Measurements from ENCODE around the gene UGT1A3. TPM values are rescaled to one million over a fixed set of nuclear protein-coding genes. Genes with fewer than 3 reads are reported as not detected.

UGT1A3 gene
- total RNA-seq, 2 experiments from 2014 or later: not detected

DNA sequence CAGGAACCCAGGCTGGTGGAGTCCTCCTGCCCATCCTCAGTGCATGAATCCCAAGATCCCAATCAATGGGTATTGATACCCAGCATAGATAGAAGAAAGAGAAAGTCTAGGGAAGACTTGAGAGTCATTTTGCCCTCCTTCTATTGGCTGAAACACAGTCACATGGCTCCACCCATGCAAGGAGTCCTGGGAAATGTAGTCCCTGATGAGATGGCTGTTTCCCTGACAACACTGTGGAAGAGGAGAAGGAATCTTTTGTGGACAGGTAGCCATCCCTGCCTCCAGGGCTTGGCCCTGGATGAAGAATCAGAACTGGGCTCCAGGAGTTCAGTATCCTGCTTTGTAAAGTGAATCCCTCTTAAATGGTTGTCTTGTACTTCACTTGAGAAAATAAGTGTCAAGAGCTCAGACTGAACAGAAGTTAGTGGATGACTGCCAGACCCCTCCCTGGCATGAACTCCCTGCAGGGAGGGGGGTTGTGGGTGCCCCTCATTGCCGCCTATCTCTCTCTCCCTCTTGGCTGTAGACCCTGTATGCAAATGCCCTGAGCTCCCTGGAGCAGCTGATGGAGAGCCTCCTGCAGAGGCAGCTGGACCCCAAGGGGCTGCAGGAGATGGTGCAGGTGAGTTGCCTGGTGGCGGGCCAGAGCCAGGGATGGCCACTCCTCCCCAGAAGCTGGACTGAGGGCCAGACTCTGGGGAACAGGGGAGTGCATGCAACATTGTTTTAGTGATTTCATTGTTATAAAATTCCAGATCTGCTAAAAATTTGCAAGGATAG, 85.4 kb downstream of the UGT1A3 start:
- DNase-seq: no peak
- H3K36me3 Mint-ChIP-seq (ENCODE audit: low read depth): no peaks in the 10 kb centered on the region
- no peak overlapping the region for H3K4me3 Mint-ChIP-seq
- no peaks in the 10 kb centered on the region for H3K4me1 Mint-ChIP-seq
- ChIA-PET CTCF (no interaction called here), POLR2A (no interaction called here)
- H3K27me3 Mint-ChIP-seq: peaks cover 15% of the 10 kb centered on the region
- no peak overlapping the region for H3K27ac Mint-ChIP-seq
- no peaks in the 10 kb centered on the region for H3K9me3 Mint-ChIP-seq

- DNase-seq: no peak
- Mint-ChIP-seq H3K9me3 (no peaks in the 10 kb centered on the region), H3K27me3 (peaks cover 9% of the 10 kb centered on the region), H3K27ac (no peak overlapping the region), H3K36me3 (ENCODE audit: low read depth) (no peaks in the 10 kb centered on the region), H3K4me3 (no peak overlapping the region), H3K4me1 (no peaks in the 10 kb centered on the region)
- ChIA-PET CTCF (no interaction called here), POLR2A (no interaction called here)
Observed at GRCh38 chr2:233815861-233816260, 87.0 kb downstream of the UGT1A3 start.

DNA sequence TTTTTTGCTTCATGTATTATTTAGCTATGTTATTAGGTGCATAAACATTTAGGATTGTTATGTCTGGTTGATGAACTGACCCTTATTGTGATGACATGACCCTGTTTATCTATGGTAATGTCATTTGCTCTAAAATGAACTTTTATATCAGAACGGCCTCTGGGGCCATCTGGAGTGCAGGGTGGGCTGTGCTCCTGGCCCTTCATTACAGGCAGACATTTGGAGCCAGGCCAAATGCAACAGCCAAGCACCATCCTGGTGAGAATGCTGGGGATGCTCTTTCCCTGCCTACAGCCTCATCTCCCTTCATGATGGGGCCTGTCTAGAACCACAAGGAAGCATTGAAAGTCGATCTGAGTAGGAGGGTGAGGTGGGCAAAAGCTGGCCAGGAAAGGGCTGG, 87.5 kb downstream of the UGT1A3 start:
- no peak overlapping the region for H3K27ac Mint-ChIP-seq
- no peaks in the 10 kb centered on the region for H3K4me1 Mint-ChIP-seq
- no peaks in the 10 kb centered on the region for H3K9me3 Mint-ChIP-seq
- peaks cover 9% of the 10 kb centered on the region for H3K27me3 Mint-ChIP-seq
- H3K4me3 Mint-ChIP-seq: no peak overlapping the region
- DNase-seq: no peak
- CTCF ChIA-PET: no interaction called here
- POLR2A ChIA-PET: no interaction called here
- H3K36me3 Mint-ChIP-seq (ENCODE audit: low read depth): no peaks in the 10 kb centered on the region

DNA sequence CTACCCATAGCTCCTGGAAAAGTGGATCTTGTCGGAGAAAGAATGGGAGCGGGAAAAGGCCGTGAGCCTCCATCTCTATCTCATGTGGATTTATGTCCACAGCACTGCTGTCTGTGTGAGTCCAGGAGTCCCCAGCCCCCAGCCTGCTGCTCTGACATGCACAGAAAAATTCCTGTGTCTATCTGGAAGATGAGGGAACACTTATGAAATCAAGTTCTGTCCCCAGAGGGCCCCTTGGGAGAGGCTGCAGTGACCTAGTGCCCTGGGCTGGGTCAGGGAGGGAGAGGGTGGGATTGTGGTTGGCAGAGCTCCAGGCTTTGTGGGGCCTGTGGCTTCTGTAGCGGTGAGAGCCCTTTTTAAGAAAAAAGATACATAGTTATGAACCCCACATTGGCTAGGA, 87.9 kb downstream of the UGT1A3 start:
- H3K4me3 Mint-ChIP-seq: no peak overlapping the region

GRCh38 chr2:233817361-233817911, 88.6 kb downstream of the UGT1A3 start:
- Mint-ChIP-seq H3K27me3 (peaks cover 9% of the 10 kb centered on the region), H3K27ac (no peak overlapping the region), H3K4me1 (no peaks in the 10 kb centered on the region), H3K9me3 (no peaks in the 10 kb centered on the region), H3K4me3 (no peak overlapping the region), H3K36me3 (ENCODE audit: low read depth) (no peaks in the 10 kb centered on the region)
- no peak for DNase-seq
- ChIA-PET CTCF (no interaction called here), POLR2A (no interaction called here)

More for the DNA sequence above, 87.9 kb downstream of the UGT1A3 start:
- no peaks in the 10 kb centered on the region for H3K36me3 Mint-ChIP-seq (ENCODE audit: low read depth)
- no peaks in the 10 kb centered on the region for H3K4me1 Mint-ChIP-seq
- ChIA-PET CTCF (no interaction called here), POLR2A (no interaction called here)
- H3K9me3 Mint-ChIP-seq: no peaks in the 10 kb centered on the region
- DNase-seq: no peak
- H3K27ac Mint-ChIP-seq: no peak overlapping the region
- H3K27me3 Mint-ChIP-seq: peaks cover 9% of the 10 kb centered on the region

GRCh38 chr2:233817995-233818638, 89.3 kb downstream of the UGT1A3 start:
- Mint-ChIP-seq H3K4me3 (no peak overlapping the region), H3K9me3 (no peaks in the 10 kb centered on the region), H3K36me3 (ENCODE audit: low read depth) (no peaks in the 10 kb centered on the region), H3K27ac (no peak overlapping the region), H3K4me1 (no peaks in the 10 kb centered on the region), H3K27me3 (peaks cover 9% of the 10 kb centered on the region)
- ChIA-PET CTCF (no interaction called here), POLR2A (no interaction called here)
- DNase-seq: no peak

GRCh38 chr2:233818639-233819621, 90.1 kb downstream of the UGT1A3 start:
- POLR2A ChIA-PET: no interaction called here
- Mint-ChIP-seq H3K27me3 (peaks cover 9% of the 10 kb centered on the region), H3K36me3 (ENCODE audit: low read depth) (no peaks in the 10 kb centered on the region), H3K27ac (no peak overlapping the region), H3K9me3 (no peaks in the 10 kb centered on the region), H3K4me3 (no peak overlapping the region), H3K4me1 (no peaks in the 10 kb centered on the region)
- DNase-seq: no peak
- CTCF ChIA-PET: no interaction called here

DNA sequence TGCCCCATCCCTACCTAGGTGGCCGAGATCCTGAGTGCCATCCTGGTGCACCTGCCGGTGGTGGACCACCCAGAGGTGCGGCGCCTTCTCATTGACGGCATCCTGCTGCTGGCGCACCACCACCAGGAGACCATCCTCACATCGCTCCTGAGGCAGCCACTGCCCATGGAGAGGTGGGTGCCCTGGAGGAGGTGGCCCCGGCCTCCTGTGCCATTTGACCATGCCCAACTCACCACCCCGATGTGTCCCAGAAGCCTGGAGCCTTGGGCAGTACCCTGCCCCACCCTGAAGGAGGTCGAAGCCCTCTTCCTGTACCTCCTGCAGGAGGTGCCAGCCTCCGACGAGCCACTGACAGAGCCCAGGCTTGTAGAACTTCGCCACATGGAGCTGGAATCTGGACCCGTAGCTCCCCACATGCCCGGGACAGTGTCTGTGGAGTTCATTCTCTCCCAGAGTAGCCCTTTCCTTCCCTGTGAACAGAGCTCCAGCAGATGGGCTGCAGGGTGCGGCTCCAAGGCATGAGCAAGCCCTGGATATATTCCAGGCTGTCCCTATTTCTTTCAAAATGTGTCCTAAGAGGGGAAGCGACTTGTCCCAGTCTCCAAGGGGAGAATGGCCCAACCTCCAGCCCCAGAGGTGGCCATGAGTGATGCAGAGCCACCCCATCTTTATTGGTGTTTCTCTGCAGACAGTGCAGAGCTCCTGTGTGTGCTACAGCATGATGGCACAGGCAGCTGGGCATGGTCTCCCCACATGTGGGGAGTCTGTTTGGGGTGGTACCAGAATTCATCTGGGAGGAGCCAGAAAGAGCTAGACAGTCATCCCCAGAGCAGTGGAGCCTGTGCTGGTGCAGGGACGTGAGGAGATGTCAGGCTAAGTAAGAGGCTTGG, 91.3 kb downstream of the UGT1A3 start:
- H3K36me3 Mint-ChIP-seq (ENCODE audit: low read depth): no peaks in the 10 kb centered on the region
- no peak overlapping the region for H3K27ac Mint-ChIP-seq
- POLR2A ChIA-PET: no interaction called here
- CTCF ChIA-PET: no interaction called here
- H3K4me3 Mint-ChIP-seq: no peak overlapping the region
- no peaks in the 10 kb centered on the region for H3K4me1 Mint-ChIP-seq
- DNase-seq: no peak
- no peaks in the 10 kb centered on the region for H3K9me3 Mint-ChIP-seq
- H3K27me3 Mint-ChIP-seq: peaks cover 8% of the 10 kb centered on the region

DNA sequence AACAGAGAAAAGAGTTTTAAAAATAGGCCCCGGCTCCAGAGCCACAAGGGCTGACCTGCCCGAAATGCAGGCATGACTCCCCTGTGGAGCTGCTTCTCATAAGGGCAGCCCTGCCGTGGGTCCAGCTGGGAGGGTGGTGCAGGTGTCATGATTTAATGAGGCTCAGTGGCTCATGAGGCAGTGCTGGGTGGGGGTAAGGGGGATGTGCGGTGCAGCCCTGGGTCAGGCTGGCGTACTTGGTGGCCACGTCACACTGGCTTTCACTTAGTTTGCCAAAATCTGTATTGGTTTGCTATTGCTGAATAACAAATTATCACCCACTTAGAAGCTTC, 91.9 kb downstream of the UGT1A3 start:
- no peaks in the 10 kb centered on the region for H3K9me3 Mint-ChIP-seq
- ChIA-PET POLR2A (no interaction called here), CTCF (no interaction called here)
- DNase-seq: no peak
- no peaks in the 10 kb centered on the region for H3K36me3 Mint-ChIP-seq (ENCODE audit: low read depth)
- no peak overlapping the region for H3K27ac Mint-ChIP-seq
- H3K4me1 Mint-ChIP-seq: no peaks in the 10 kb centered on the region
- no peak overlapping the region for H3K4me3 Mint-ChIP-seq
- peaks cover 10% of the 10 kb centered on the region for H3K27me3 Mint-ChIP-seq

DNA sequence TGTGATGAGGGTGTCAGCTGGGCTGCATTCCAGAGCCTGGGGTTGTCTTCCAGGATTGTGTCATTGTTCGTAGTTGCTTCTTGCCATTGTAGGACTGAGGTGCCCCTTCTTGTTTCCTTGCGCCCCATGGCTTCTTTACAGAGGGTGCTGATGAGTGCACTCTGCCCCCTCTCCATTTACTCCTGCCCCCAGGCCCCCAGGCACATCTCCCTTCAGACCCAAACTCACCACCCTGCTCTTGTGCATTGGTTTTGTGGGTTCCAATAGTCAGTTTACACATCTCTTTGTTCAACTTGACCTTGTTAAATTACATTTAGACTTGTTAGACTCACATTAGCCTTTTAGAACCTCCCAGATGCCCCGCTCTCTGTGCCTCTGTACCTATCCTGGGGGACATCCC, 92.4 kb downstream of the UGT1A3 start:
- Mint-ChIP-seq H3K9me3 (no peaks in the 10 kb centered on the region), H3K27ac (no peak overlapping the region), H3K36me3 (ENCODE audit: low read depth) (no peaks in the 10 kb centered on the region), H3K4me1 (no peaks in the 10 kb centered on the region), H3K27me3 (peaks cover 10% of the 10 kb centered on the region), H3K4me3 (no peak overlapping the region)
- ChIA-PET POLR2A (no interaction called here), CTCF (no interaction called here)
- no peak for DNase-seq

DNA sequence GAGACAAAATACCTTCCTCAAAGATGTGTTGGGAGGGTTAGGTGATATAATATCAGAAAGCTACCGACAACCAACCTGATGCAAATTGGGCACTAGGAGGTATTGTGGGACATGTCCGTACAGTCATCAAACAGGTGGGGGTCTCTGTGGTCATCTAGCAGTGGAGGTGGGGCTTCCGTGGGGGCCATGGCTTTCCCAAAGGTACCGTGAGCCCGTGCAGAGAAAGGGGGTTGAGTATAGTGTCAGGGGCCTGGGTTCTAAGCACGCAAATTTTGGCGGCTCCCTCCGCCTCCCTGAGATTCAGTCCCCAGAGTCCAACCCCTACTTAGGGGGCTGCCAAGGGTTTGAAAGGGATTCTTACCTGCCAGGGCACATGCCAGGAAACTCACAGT, 92.9 kb downstream of the UGT1A3 start:
- CTCF ChIA-PET: no interaction called here
- Mint-ChIP-seq H3K27ac (no peak overlapping the region), H3K4me1 (no peaks in the 10 kb centered on the region), H3K4me3 (no peak overlapping the region), H3K27me3 (peaks cover 11% of the 10 kb centered on the region), H3K36me3 (ENCODE audit: low read depth) (no peaks in the 10 kb centered on the region), H3K9me3 (no peaks in the 10 kb centered on the region)
- POLR2A ChIA-PET: no interaction called here
- no peak for DNase-seq

- CTCF ChIA-PET: no interaction called here
- H3K4me3 Mint-ChIP-seq: no peak overlapping the region
- DNase-seq: no peak
- POLR2A ChIA-PET: interaction anchor here (0.5 kb wide), 1 partner anchor 1668 kb away, joined by 4 read pairs; no protein-coding TSS in a partner anchor
- H3K27ac Mint-ChIP-seq: no peak overlapping the region
- H3K4me1 Mint-ChIP-seq: no peaks in the 10 kb centered on the region
- peaks cover 13% of the 10 kb centered on the region for H3K27me3 Mint-ChIP-seq
- no peaks in the 10 kb centered on the region for H3K36me3 Mint-ChIP-seq (ENCODE audit: low read depth)
- no peaks in the 10 kb centered on the region for H3K9me3 Mint-ChIP-seq
Observed at GRCh38 chr2:233822101-233822771, 93.4 kb downstream of the UGT1A3 start.
